B cell (primary cell): ENCODE measurements around the gene BYSL. TPM values are rescaled to one million over a fixed set of nuclear protein-coding genes. Genes with fewer than 3 reads are reported as not detected.

Experiments
- ATAC-seq: fragments of 200-7000 bp; cut with Tn5 transposase; one replicate; pipeline ENCODE4 v1.10.0; 2021; ENCODE audit warnings: low read depth, mild to moderate bottlenecking, moderate number of reproducible peaks, moderate library complexity
- CTCF ChIA-PET: fragments of 350-600 bp; sonication (Branson Sonifier 250); formaldehyde crosslinking; loops from one replicate; lab custom pipeline; 2021; ENCODE audit warnings: antibody characterized with exemption, inconsistent platforms; lab: Charles Lee
- POLR2A ChIA-PET: fragments of 350-600 bp; sonication (Branson Sonifier 250); formaldehyde crosslinking; loops from one replicate; lab custom pipeline; 2021; ENCODE audit warnings: antibody characterized with exemption; lab: Charles Lee
- DNase-seq: peaks from one replicate; pipeline ENCODE4 v3.0.0; 2013
- H2AFZ ChIP-seq: 2 replicates; pipeline ENCODE4 v1.6.1; 2012; ENCODE audit warnings: mild to moderate bottlenecking, low read depth, low read length; ENCODE audit not compliant: insufficient read depth, poor library complexity, severe bottlenecking
- H3K27ac ChIP-seq, 2 donors: 1 replicate in 1 of 2; 2 replicates in 1 of 2; pipeline ENCODE4 v1.5.1; 2012 to 2013; ENCODE audit warnings: low read length in 2 of 2, mild to moderate bottlenecking in 2 of 2, moderate library complexity in 1 of 2
- H3K27me3 ChIP-seq, 4 experiments: fragments of 200-600 bp in 1 of 4; sonication (generic) in 1 of 4; replicated peaks in 1 of 4; 1 replicate in 2 of 4; 2 replicates in 2 of 4; pipeline versions ENCODE4 v1.6.1 to v1.7.0; 2013 to 2016; ENCODE audit warnings: low read length in 3 of 4, mild to moderate bottlenecking in 2 of 4, mixed read lengths in 1 of 4, moderate library complexity in 1 of 4; ENCODE audit not compliant: insufficient read depth in 4 of 4, control insufficient read depth in 3 of 4; ENCODE audit errors: control extremely low read depth in 1 of 4
- H3K36me3 ChIP-seq, 2 experiments: replicated peaks in 1 of 2; 1 replicate in 1 of 2; 2 replicates in 1 of 2; pipeline versions ENCODE4 v1.6.1 to v1.7.1; 2013; ENCODE audit warnings: low read length in 1 of 2; ENCODE audit not compliant: insufficient read depth in 2 of 2, control insufficient read depth in 1 of 2; ENCODE audit errors: control extremely low read depth in 1 of 2, extremely low read depth in 1 of 2
- H3K4me1 ChIP-seq, 2 donors: fragments of 200-600 bp in 1 of 2; sonication (generic) in 1 of 2; 1 replicate in 1 of 2; 2 replicates in 1 of 2; pipeline versions ENCODE4 v1.5.1 to v1.6.1; 2013 to 2017; ENCODE audit warnings: low read length in 2 of 2; ENCODE audit not compliant: control insufficient read depth in 2 of 2, insufficient read depth in 2 of 2
- H3K4me2 ChIP-seq: replicated peaks from 2 replicates; pipeline ENCODE3; 2012; ENCODE audit warnings: mild to moderate bottlenecking, low read depth, low read length; ENCODE audit not compliant: poor library complexity, severe bottlenecking
- H3K4me3 ChIP-seq, 5 experiments: fragments of 200-600 bp in 1 of 5; sonication (generic) in 1 of 5; 1 replicate in 3 of 5; 2 replicates in 2 of 5; pipeline versions ENCODE4 v1.5.1 to v1.7.0; 2011 to 2016; ENCODE audit warnings: low read length in 4 of 5, mild to moderate bottlenecking in 4 of 5, low read depth in 2 of 5, control low read depth in 1 of 5, moderate library complexity in 1 of 5; ENCODE audit not compliant: insufficient read depth in 1 of 5; ENCODE audit errors: control extremely low read depth in 1 of 5, extremely low read depth in 1 of 5
- H3K79me2 ChIP-seq: fragments of 200-600 bp; sonication (generic); one replicate; pipeline ENCODE4 v1.6.0; 2016; ENCODE audit warnings: low read length; ENCODE audit not compliant: control insufficient read depth, insufficient read depth
- H3K9ac ChIP-seq: fragments of 200-600 bp; sonication (generic); 2 replicates; pipeline ENCODE4 v1.6.1; 2017; ENCODE audit warnings: mild to moderate bottlenecking, low read length, moderate library complexity
- H3K9me3 ChIP-seq, 3 donors: one replicate each; pipeline versions ENCODE4 v1.6.1 to v1.7.1; 2013; ENCODE audit warnings: low read length in 2 of 3; ENCODE audit not compliant: control insufficient read depth in 2 of 3, insufficient read depth in 1 of 3; ENCODE audit errors: control extremely low read depth in 1 of 3
- H4K20me1 ChIP-seq: 2 replicates; pipeline ENCODE4 v1.6.0; 2012; ENCODE audit warnings: mild to moderate bottlenecking, low read length; ENCODE audit not compliant: insufficient read depth, control insufficient read depth, poor library complexity, severe bottlenecking
- H3K27ac Mint-ChIP-seq: one replicate; pipeline ENCODE4 v1.8.0; 2021; ENCODE audit warnings: mixed read lengths
- H3K27me3 Mint-ChIP-seq: one replicate; pipeline ENCODE4 v1.8.0; 2021; ENCODE audit warnings: mixed read lengths
- H3K4me1 Mint-ChIP-seq: one replicate; pipeline ENCODE4 v1.8.0; 2021; ENCODE audit warnings: mixed read lengths
- H3K4me3 Mint-ChIP-seq: one replicate; pipeline ENCODE4 v1.8.0; 2021; ENCODE audit warnings: mixed read lengths
- H3K9me3 Mint-ChIP-seq: one replicate; pipeline ENCODE4 v1.8.0; 2022; ENCODE audit warnings: mixed read lengths; ENCODE audit not compliant: insufficient read depth
- CTCF ChIP-seq: fragments of 200-600 bp; IDR thresholded peaks from one replicate; pipeline ENCODE4 v1.8.0; 2022; ENCODE audit warnings: antibody characterized with exemption, mild to moderate bottlenecking
- EZH2 ChIP-seq: IDR thresholded peaks from 2 replicates; pipeline ENCODE4 v1.6.1; 2012; ENCODE audit warnings: borderline replicate concordance, low read depth, mild to moderate bottlenecking, moderate library complexity, low read length; ENCODE audit not compliant: insufficient read depth, poor library complexity, severe bottlenecking
- WGBS: methylation state at CpG from one replicate; pipeline ENCODE4 v1.1.5; 2013; ENCODE audit warnings: missing lambda C conversion rate; ENCODE audit not compliant: insufficient coverage; 5-methylcytosine and 5-hydroxymethylcytosine counted together
- intact Hi-C: fragments of 100-400 bp; cut with micrococcal nuclease; formaldehyde crosslinking; loops from one replicate; pipeline ENCODE4 v1.10.0; 2022
- polyA plus RNA-seq: library from polyadenylated mRNA; depleted of rRNA; stranded (reverse); fragments of >200 nt; gene quantifications from 2 replicates; pipeline ENCODE4 v1.2.3, GENCODE V29; 2012
- total RNA-seq, 2 donors: library from RNA; stranded (reverse); fragments of 120-200 nt in 1 of 2; gene quantifications; 1 replicate in 1 of 2; 2 replicates in 1 of 2; pipeline versions ENCODE4 v1.2.3 to v1.2.4, GENCODE V29; 2013 to 2022

BYSL gene
- total and polyA plus RNA-seq, 2 donors (not counting 1 experiment from before 2014, with no cell fraction given), result 6.0 to 11.1 TPM

DNA sequence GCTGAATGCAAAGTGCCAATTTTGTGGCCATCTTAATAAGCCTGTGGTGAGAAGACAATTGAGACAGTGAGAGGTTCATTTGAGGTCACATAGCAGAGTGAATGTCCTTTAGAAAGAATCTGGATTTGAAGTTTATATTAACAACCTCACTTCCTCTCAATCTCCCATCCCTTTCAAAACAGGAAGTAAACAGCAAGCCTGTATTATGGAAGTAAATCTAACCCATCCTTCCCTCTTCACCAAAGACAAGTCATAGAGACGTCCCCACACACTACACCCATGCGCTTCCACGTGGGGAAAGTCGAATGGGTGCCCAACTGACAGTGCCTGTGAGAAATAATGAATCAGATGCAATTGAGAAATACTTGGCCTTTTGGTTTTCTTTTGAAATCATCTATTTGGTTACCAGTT, 49.1 kb downstream of the BYSL start:
- peaks cover 95% of the 10 kb centered on the region for H3K79me2 ChIP-seq

DNA sequence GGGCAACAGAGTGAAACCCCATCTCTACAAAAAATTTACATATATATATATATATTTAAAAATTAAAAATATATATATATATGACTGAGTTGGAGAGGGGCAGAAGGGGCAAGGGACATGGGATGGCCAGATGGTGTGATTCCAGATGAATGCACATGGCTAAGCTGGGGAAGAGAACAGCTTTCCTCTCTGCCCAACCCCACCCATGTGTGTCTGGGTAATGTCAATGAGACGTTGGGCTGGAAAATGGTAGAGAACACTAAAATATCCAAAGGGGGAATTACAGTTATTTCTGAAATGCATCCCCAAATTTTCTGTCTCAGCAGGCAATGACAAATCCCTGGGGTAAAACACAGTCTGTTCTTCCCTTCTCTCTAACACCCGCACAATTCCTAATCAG, 51.5 kb downstream of the BYSL start:
- Mint-ChIP-seq H3K4me3 (no peak overlapping the region), H3K9me3 (no peaks in the 10 kb centered on the region), H3K27ac (peak overlapping the region; percentile 47), H3K4me1 (peaks cover 59% of the 10 kb centered on the region), H3K27me3 (no peaks in the 10 kb centered on the region)
- peaks cover 0 to 13% of the 10 kb centered on the region in 2 experiments for H3K36me3 ChIP-seq
- 100% methylated on average over 1 of the region's 2 CpGs for WGBS
- DNase-seq (no peak), ATAC-seq (no peak)
- no peaks in the 10 kb centered on the region for H3K27me3 ChIP-seq
- ChIA-PET POLR2A (no interaction called here), CTCF (interaction anchor here (1.1 kb wide), 1 partner anchor 126 kb away, joined by 3 read pairs; no protein-coding TSS in a partner anchor)
- no peak overlapping the region for H3K4me2 ChIP-seq
- intact Hi-C loops, result no loop called here
- TF ChIP-seq CTCF (no peak), EZH2 (no peak)
- H3K79me2 ChIP-seq, result peaks cover 95% of the 10 kb centered on the region
- H3K9me3 ChIP-seq, result no peaks in the 10 kb centered on the region
- no peak overlapping the region for H3K4me3 ChIP-seq
- H3K27ac ChIP-seq, result no peak overlapping the region
- peaks cover 39 to 50% of the 10 kb centered on the region in 2 donors for H3K4me1 ChIP-seq
- peaks cover 94% of the 10 kb centered on the region for H4K20me1 ChIP-seq
- H3K9ac ChIP-seq, result no peak overlapping the region
- H2AFZ ChIP-seq, result no peak overlapping the region

More for the DNA sequence above, 49.1 kb downstream of the BYSL start:
- peaks cover 21 to 30% of the 10 kb centered on the region in 2 donors for H3K4me1 ChIP-seq
- no peaks in the 10 kb centered on the region for H3K27me3 ChIP-seq
- H3K9me3 Mint-ChIP-seq, result no peaks in the 10 kb centered on the region
- ATAC-seq (no peak), DNase-seq (no peak)
- H3K27me3 Mint-ChIP-seq, result no peaks in the 10 kb centered on the region
- ChIA-PET CTCF (no interaction called here), POLR2A (no interaction called here)
- WGBS, result no CpG with 5 or more reads among the region's 4 CpGs
- H3K27ac ChIP-seq, result no peak overlapping the region
- no peak for TF ChIP-seq EZH2
- TF ChIP-seq CTCF, result no peak
- peaks cover 41% of the 10 kb centered on the region for H3K4me1 Mint-ChIP-seq
- peaks cover 95% of the 10 kb centered on the region for H4K20me1 ChIP-seq
- no peak overlapping the region for H3K4me2 ChIP-seq
- no peaks in the 10 kb centered on the region for H3K9me3 ChIP-seq
- H2AFZ ChIP-seq, result no peak overlapping the region
- no peak overlapping the region for H3K4me3 ChIP-seq
- H3K27ac Mint-ChIP-seq, result peak overlapping the region; percentile 75
- intact Hi-C loops, result no loop called here
- H3K4me3 Mint-ChIP-seq, result no peak overlapping the region
- no peak overlapping the region for H3K9ac ChIP-seq
- peaks cover 0 to 20% of the 10 kb centered on the region in 2 experiments for H3K36me3 ChIP-seq
